HEK293 (cell line): ENCODE results near the gene CIITA.

Experiments
- CTCF ChIA-PET: fragments of 350-600 bp; formaldehyde crosslinking; extraction: SDS; loops from one replicate; lab custom pipeline; 2021; ENCODE audit warnings: antibody characterized with exemption; lab: Yijun Ruan, JAX
- POLR2A ChIA-PET: fragments of 300-600 bp; formaldehyde crosslinking; extraction: SDS; loops from one replicate; lab custom pipeline; 2020; ENCODE audit warnings: antibody characterized with exemption, inconsistent platforms; lab: Yijun Ruan, JAX
- H3K27ac ChIP-seq: fragments of 200-500 bp; sonication (Bioruptor generic); 2 replicates; pipeline ENCODE4 v1.5.1; 2014; ENCODE audit warnings: low read depth, low read length, control low read depth, inconsistent platforms; ENCODE audit errors: extremely low read depth
- H3K36me3 ChIP-seq, 2 experiments: fragments of 200-500 bp in 1 of 2; sonication (Bioruptor generic) in 1 of 2; 1 replicate in 1 of 2; 2 replicates in 1 of 2; pipeline ENCODE4 v1.5.1; 2014 to 2017; ENCODE audit warnings: inconsistent platforms in 2 of 2, low read length in 2 of 2; ENCODE audit not compliant: control insufficient read depth in 2 of 2, insufficient read depth in 1 of 2
- H3K4me1 ChIP-seq: fragments of 200-500 bp; sonication (Bioruptor generic); 2 replicates; pipeline ENCODE4 v1.5.1; 2014; ENCODE audit warnings: mild to moderate bottlenecking, low read length, inconsistent platforms; ENCODE audit not compliant: control insufficient read depth, insufficient read depth
- H3K4me3 ChIP-seq: 2 replicates; pipeline ENCODE4 v1.5.1; 2011; ENCODE audit warnings: low read depth, mild to moderate bottlenecking, control low read depth, low read length, moderate library complexity
- H3K9me3 ChIP-seq: fragments of 200-500 bp; sonication (Bioruptor generic); 2 replicates; pipeline ENCODE4 v1.5.1; 2014; ENCODE audit warnings: low read depth, low read length, inconsistent platforms; ENCODE audit not compliant: control insufficient read depth, insufficient read depth
- GLIS1 ChIP-seq: fragments of 450-650 bp; formaldehyde crosslinking; IDR thresholded peaks from 2 replicates; pipeline ENCODE4 v1.5.1; 2016; ENCODE audit warnings: missing biosample characterization, missing genetic modification characterization
- KLF1 ChIP-seq: fragments of 450-650 bp; formaldehyde crosslinking; IDR thresholded peaks from 2 replicates; pipeline ENCODE4 v1.5.1; 2016; ENCODE audit warnings: missing biosample characterization, missing genetic modification characterization
- KLF7 ChIP-seq: fragments of 450-650 bp; formaldehyde crosslinking; IDR thresholded peaks from 2 replicates; pipeline ENCODE4 v1.5.1; 2016; ENCODE audit warnings: missing biosample characterization, missing genetic modification characterization, borderline replicate concordance
- PRDM2 ChIP-seq: fragments of 450-650 bp; formaldehyde crosslinking; IDR thresholded peaks from 2 replicates; pipeline ENCODE4 v1.5.1; 2016; ENCODE audit warnings: missing biosample characterization, missing genetic modification characterization, borderline replicate concordance
- RBAK ChIP-seq: fragments of 450-650 bp; formaldehyde crosslinking; IDR thresholded peaks from 2 replicates; pipeline ENCODE4 v1.5.1; 2016; ENCODE audit warnings: missing biosample characterization, missing genetic modification characterization
- TRIM28 ChIP-seq: IDR thresholded peaks from 2 replicates; pipeline ENCODE4 v1.6.1; 2011; ENCODE audit warnings: low read length, control low read depth, borderline replicate concordance
- YY2 ChIP-seq: fragments of 450-650 bp; formaldehyde crosslinking; IDR thresholded peaks from 2 replicates; pipeline ENCODE4 v1.5.1; 2016; ENCODE audit warnings: missing biosample characterization, missing genetic modification characterization
- ZBTB17 ChIP-seq: fragments of 450-650 bp; formaldehyde crosslinking; IDR thresholded peaks from 2 replicates; pipeline ENCODE4 v1.5.1; 2016; ENCODE audit warnings: missing biosample characterization, missing genetic modification characterization
- ZBTB26 ChIP-seq: fragments of 450-650 bp; formaldehyde crosslinking; optimal IDR thresholded peaks from 2 replicates; pipeline ENCODE3; 2016; ENCODE audit warnings: missing biosample characterization, mild to moderate bottlenecking, missing genetic modification characterization
- ZBTB44 ChIP-seq: fragments of 450-650 bp; IDR thresholded peaks from 2 replicates; pipeline ENCODE4 v1.5.1; 2018; ENCODE audit warnings: missing biosample characterization, mild to moderate bottlenecking, missing genetic modification characterization
- ZBTB48 ChIP-seq: fragments of 450-650 bp; formaldehyde crosslinking; IDR thresholded peaks from 2 replicates; pipeline ENCODE4 v1.5.1; 2016; ENCODE audit warnings: missing biosample characterization, missing genetic modification characterization
- ZBTB8A ChIP-seq: fragments of 450-650 bp; formaldehyde crosslinking; IDR thresholded peaks from 2 replicates; pipeline ENCODE4 v1.5.1; 2016; ENCODE audit warnings: missing biosample characterization, missing genetic modification characterization
- ZNF114 ChIP-seq: fragments of 450-650 bp; formaldehyde crosslinking; IDR thresholded peaks from 2 replicates; pipeline ENCODE4 v1.5.0; 2017; ENCODE audit warnings: missing biosample characterization, missing genetic modification characterization
- ZNF121 ChIP-seq: fragments of 450-650 bp; formaldehyde crosslinking; IDR thresholded peaks from 2 replicates; pipeline ENCODE4 v1.5.1; 2016; ENCODE audit warnings: missing biosample characterization, missing genetic modification characterization
- ZNF132 ChIP-seq: fragments of 450-650 bp; formaldehyde crosslinking; IDR thresholded peaks from 2 replicates; pipeline ENCODE4 v1.5.1; 2017; ENCODE audit warnings: missing biosample characterization, missing genetic modification characterization, borderline replicate concordance
- ZNF138 ChIP-seq: fragments of 450-650 bp; formaldehyde crosslinking; IDR thresholded peaks from 2 replicates; pipeline ENCODE4 v1.5.1; 2016; ENCODE audit warnings: missing biosample characterization, missing genetic modification characterization, borderline replicate concordance
- ZNF140 ChIP-seq: fragments of 450-650 bp; formaldehyde crosslinking; IDR thresholded peaks from 2 replicates; pipeline ENCODE4 v1.5.1; 2016; ENCODE audit warnings: missing biosample characterization, missing genetic modification characterization
- ZNF324 ChIP-seq: fragments of 450-650 bp; formaldehyde crosslinking; IDR thresholded peaks from 2 replicates; pipeline ENCODE4 v1.5.1; 2016; ENCODE audit warnings: missing biosample characterization, missing genetic modification characterization
- ZNF335 ChIP-seq: fragments of 450-650 bp; formaldehyde crosslinking; conservative IDR thresholded peaks from 2 replicates; pipeline ENCODE4 v1.5.1; 2016; ENCODE audit warnings: missing biosample characterization, missing genetic modification characterization
- ZNF521 ChIP-seq: fragments of 450-650 bp; formaldehyde crosslinking; IDR thresholded peaks from 2 replicates; pipeline ENCODE4 v1.5.1; 2017; ENCODE audit warnings: missing biosample characterization, mild to moderate bottlenecking, missing genetic modification characterization
- ZNF555 ChIP-seq: fragments of 450-650 bp; formaldehyde crosslinking; conservative IDR thresholded peaks from 2 replicates; pipeline ENCODE4 v1.5.1; 2017; ENCODE audit warnings: missing biosample characterization, mild to moderate bottlenecking, missing genetic modification characterization, inconsistent platforms
- ZNF664 ChIP-seq: fragments of 450-650 bp; formaldehyde crosslinking; IDR thresholded peaks from 2 replicates; pipeline ENCODE4 v1.5.1; 2016; ENCODE audit warnings: missing biosample characterization, missing genetic modification characterization
- ZNF76 ChIP-seq: fragments of 450-650 bp; formaldehyde crosslinking; IDR thresholded peaks from 2 replicates; pipeline ENCODE4; 2016; ENCODE audit warnings: low read depth, missing biosample characterization, missing genetic modification characterization, borderline replicate concordance
- ZNF837 ChIP-seq: fragments of 450-650 bp; formaldehyde crosslinking; IDR thresholded peaks from 2 replicates; pipeline ENCODE4 v1.5.1; 2016; ENCODE audit warnings: missing biosample characterization, missing genetic modification characterization
- TF ChIP-seq, protein P1 (sequence below): fragments of 450-650 bp; formaldehyde crosslinking; IDR thresholded peaks from 2 replicates; pipeline ENCODE4 v1.5.1; 2016; ENCODE audit warnings: missing biosample characterization, missing genetic modification characterization

The CIITA gene

DNA sequence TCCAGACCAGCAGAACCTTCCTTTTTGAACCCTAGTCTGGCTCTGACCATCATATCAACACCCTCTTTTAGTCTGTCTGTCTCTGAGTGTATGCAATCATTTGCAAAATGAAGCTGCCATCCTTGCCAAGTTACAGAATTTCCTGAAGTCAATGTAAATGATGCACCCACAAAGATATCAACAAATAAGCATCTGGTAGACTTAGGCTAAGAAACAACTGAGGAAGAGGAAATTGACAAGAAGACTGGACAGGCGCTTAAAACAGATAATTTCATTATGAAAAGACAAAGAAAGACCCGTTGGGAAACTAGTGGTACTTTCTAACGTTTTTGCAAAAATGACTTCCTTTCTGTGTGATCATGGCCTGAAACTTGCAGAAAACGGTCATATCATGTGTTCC is 24.7 kb upstream of the CIITA start:
- H3K36me3 ChIP-seq, result no peaks in the 10 kb centered on the region
- H3K4me1 ChIP-seq, result no peaks in the 10 kb centered on the region
- no peak overlapping the region for H3K27ac ChIP-seq
- TF ChIP-seq ZBTB48 (tag by site-specific recombination), result no peak
- TF ChIP-seq ZBTB44, result no peak
- TF ChIP-seq PRDM2, result no peak
- TF ChIP-seq ZBTB8A (tag by site-specific recombination), result no peak
- no peak for TF ChIP-seq ZNF121 (tag by site-specific recombination)
- no peak for TF ChIP-seq ZNF138 (tag by site-specific recombination)
- no peak for TF ChIP-seq KLF1 (tag by site-specific recombination)
- TF ChIP-seq RBAK, result no peak
- no peak for TF ChIP-seq GLIS1 (tag by site-specific recombination)
- no peak for TF ChIP-seq ZNF335 (tag by site-specific recombination)
- TF ChIP-seq, protein P1, sequence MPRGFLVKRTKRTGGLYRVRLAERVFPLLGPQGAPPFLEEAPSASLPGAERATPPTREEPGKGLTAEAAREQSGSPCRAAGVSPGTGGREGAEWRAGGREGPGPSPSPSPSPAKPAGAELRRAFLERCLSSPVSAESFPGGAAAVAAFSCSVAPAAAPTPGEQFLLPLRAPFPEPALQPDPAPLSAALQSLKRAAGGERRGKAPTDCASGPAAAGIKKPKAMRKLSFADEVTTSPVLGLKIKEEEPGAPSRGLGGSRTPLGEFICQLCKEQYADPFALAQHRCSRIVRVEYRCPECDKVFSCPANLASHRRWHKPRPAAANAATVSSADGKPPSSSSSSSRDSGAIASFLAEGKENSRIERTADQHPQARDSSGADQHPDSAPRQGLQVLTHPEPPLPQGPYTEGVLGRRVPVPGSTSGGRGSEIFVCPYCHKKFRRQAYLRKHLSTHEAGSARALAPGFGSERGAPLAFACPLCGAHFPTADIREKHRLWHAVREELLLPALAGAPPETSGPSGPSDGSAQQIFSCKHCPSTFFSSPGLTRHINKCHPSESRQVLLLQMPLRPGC (tag by site-specific recombination), result no peak
- TF ChIP-seq ZBTB17 (tag by site-specific recombination), result no peak
- no peak for TF ChIP-seq KLF7 (tag by site-specific recombination)
- TF ChIP-seq ZNF140 (tag by site-specific recombination), result no peak
- TF ChIP-seq ZNF664 (tag by site-specific recombination), result no peak
- TF ChIP-seq ZNF837 (tag by site-specific recombination), result no peak
- no peak for TF ChIP-seq ZNF324 (tag by site-specific recombination)
- no peaks in the 10 kb centered on the region for H3K9me3 ChIP-seq
- CTCF ChIA-PET, result no interaction called here
- POLR2A ChIA-PET, result no interaction called here
- no peak overlapping the region for H3K4me3 ChIP-seq

GRCh38 chr16:10852948-10853347 is 24.1 kb upstream of the CIITA start:
- ChIA-PET CTCF (no interaction called here), POLR2A (no interaction called here)
- H3K27ac ChIP-seq, result no peak overlapping the region
- H3K9me3 ChIP-seq, result no peaks in the 10 kb centered on the region
- H3K4me1 ChIP-seq, result no peaks in the 10 kb centered on the region
- H3K36me3 ChIP-seq, result no peaks in the 10 kb centered on the region
- no peak overlapping the region for H3K4me3 ChIP-seq
- TF ChIP-seq ZNF114 (tag by site-specific recombination) (no peak), ZNF521 (tag by site-specific recombination) (no peak), ZNF76 (tag by site-specific recombination) (no peak), ZBTB26 (tag by site-specific recombination) (no peak), YY2 (no peak), TRIM28 (no peak), ZNF132 (tag by site-specific recombination) (no peak), ZNF555 (tag by site-specific recombination) (no peak)
